Non-pigmented ciliary epithelial cell (primary cell): ENCODE data around the gene ELMO1.

Experiments
- DNase-seq: peaks from one replicate; pipeline ENCODE4 v3.0.0-alpha.2; 2010; ENCODE audit warnings: low read depth

The ELMO1 gene

DNA sequence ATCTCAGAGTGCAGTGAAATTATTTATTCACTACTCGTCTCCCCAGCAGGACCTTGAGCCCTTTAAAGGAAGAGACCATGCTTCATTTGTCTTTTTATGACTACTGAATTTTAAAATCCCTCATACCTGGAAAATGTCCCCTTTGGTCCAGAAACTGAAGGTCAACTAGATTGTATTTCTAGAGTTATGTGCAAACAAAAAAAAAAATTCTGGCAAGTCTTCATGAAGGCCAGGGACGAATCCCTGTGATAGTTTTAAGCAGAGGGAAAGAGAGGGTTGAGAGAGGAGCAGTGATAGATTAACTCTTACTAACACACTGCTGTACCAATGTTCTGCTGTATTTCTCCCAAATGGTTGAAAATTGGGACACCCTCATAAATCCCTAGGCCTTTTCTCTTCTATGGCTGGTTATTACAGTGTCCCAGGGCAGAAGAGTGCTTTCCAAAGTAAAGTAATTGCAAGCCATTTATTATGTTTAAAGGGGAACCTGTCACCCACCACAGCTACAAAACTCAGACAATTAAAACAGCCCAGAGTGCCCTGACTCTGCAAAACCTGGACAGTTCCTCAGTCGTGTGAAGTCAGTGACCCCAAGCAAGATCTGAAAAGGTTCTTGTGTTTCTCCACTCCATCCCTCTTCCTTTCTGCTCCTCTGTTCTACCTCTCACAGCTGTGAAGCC lies 541.6 kb downstream of the ELMO1 start:
- DNase-seq, result no peak

DNA sequence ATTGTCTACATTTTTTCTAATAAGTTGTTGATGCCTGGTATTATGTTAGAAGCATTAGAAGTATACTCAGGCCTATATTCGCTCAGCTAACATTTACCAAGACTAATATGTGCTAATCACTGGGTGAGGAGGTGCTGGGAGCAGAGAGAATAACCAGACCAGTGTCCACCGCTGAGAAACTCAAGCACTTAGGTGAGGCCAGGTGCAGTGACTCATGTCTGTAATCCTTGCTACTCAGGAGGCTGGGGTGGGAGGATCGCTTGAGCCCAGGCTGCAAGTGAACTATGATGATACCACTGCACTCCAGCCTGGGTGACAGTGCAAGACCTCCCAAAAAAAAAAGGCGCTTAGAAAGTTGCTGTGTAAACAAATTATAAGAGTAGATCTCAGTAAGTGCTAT lies 542.2 kb downstream of the ELMO1 start:
- no peak for DNase-seq

DNA sequence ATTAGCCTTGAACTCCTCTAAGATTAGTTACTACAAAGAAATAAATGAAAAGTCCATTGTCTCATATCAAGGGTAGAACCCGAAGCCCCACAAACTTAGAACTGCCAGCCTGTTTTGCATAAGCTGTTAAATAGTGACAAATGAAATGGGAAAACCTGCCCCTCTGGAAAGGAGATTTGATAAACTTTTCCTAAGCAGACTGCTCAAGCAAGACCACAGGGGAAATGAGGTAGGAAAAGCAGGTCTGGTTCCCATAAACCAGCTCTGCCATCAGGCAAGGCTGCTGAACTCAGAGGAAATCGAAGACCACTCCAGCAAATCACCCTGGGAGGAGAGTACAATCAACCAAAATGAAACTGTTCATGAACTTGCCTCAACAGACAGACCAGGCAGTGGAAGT lies 542.8 kb downstream of the ELMO1 start:
- no peak for DNase-seq

DNA sequence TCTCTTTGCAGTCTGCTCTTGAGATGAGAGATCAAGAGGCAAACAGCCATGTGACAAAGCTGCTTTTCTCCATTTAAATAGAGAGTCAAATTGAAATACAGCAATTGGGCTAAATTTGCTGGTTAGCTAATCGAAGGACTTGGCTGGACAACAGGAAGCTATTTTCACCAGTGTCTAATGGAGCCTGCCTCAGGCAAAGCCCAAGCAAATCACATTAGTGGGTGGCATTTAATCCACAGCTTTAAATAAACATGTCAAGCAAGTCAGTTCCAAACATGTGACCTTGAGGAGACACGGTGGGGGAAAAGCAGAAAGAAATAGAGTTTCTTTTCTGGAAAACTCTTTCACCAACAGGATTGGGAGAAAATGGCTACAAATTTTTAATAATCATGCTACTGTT lies 543.9 kb downstream of the ELMO1 start:
- no peak for DNase-seq

DNA sequence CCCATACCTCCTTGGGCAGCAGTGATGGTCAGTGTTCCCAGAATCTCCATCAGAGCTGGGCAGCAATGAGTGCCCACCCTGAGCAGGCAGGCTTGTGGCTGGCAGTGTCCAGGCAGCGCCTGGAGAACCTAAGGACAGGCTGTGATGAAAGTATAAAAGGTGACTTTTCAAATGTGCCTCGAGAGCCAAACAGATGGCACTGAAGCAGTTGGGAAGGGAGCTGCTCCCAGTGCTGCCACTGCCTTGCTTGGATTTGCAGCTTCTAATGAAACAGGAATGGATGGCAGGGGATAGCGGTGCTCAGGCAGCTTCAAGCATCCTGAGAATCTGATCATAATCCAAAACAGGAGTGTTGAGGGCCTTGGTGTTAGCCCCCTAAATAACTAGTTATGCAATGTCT lies 544.6 kb downstream of the ELMO1 start:
- no peak for DNase-seq

DNA sequence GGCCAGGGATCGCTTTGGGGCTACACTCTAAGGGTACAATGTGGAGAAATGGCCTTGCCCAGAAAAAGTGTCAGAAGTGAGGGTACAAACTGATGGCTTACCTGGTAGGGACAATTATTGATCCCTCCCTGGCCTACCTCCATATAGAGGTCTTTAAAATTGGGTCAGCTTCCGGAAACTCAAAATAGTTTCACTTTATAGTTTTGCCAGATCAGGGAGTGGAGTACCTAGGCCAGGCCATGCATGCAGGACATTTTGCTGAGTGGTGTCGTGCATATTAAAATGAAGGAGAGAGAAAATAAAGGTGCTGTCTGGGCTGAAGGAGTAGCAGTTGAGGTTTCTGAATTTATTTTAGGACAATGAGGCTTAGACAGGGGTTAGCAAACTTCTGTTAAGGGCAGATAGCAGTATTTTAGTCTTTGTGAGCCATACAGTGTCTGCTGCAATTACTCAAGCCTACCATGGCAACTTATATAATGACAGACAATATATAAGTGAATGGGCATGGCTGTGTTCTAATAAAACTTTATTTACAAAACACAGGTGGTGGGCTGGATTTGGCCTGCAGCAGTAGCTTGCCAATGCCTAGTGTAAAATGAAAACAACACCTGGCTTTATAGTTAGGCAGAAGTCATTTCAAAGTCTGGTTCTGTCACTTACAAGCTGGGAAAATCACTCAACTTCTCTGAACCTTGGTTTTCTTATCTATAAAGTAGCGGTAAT lies 547.5 kb downstream of the ELMO1 start:
- DNase-seq, result no peak

DNA sequence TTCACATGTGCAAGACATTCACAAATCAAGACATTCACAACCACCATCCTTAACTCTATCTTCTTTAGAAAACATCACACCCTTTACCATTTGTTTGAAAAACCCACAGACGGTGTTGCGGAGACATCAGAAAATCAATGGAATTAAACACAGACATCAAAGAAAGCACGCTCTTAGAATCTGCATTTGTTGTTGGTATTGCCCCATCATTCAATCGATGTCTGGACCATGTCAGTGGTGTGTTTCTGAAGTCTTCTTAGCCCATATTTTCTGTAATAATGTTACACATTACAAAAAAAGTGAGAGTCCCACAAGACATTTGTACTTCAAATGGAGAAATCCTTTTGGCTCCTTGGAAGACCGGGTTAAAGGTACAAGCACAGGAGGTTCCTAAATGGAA lies 550.5 kb downstream of the ELMO1 start:
- no peak for DNase-seq

DNA sequence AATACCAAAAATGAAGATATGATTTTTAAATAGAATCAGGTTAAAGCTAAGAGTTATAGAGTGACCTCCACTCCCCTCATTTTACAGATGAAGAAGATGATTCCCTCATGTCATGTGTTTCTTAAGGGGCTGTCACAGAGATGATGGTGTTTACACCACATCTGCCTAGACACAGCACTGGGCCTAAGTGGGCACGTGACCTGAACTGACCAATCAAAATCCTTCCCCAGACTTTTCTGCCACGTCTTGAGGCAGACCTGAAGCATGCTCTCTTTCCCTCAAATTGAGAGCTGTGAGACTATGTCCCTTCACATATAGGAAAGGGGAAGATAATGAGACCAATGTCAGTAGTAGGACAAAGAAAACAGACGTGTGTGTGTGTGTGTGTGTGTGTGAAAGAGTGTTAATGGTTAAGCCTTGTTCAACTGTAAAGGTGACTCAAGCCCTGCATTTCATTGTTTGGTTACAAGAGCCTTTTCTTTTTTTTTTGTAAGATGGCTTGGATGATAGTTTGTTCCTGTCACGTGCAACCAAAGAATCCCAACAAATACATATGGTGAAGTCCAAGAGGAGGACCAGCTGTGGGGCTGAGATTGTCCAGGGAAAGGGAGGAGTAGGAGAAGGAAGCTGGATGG lies 551.6 kb downstream of the ELMO1 start:
- no peak for DNase-seq

DNA sequence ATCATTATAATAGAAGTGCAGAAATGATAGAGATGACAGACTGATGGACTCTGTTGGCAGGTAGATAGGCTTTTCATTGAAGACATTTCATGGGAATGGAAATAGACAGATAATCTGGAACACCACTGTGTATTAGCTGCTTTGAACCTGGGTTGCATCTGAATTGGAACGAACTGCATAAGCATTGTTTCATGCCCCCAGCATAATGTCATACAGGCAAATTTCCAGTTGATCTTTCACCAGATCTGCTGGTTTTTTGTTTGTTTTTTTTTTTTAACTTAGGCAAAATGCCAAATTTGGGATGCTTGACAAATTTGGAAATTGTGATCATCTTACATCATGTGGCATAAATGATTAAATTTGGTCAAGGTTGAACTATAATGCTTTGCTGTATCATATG lies 552.2 kb downstream of the ELMO1 start:
- no peak for DNase-seq

DNA sequence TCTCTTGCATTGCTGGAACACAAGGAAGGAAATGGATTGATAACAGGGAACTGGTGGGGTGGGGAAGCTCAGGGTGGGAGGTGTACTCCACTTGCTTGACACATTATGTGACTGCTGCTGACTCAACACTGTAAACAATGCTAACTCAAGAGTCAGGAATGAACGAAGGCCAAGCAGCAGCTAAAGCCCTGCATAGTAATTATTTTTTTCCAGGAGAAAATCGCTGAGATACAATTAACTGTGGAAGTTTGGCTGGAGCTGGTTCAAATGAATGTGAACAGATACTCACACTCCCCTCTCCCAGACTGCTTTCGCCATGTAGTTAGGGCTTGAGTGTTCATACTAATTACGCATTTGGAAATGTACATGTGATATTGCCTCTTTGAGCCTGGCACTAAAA lies 553.5 kb downstream of the ELMO1 start:
- no peak for DNase-seq

DNA sequence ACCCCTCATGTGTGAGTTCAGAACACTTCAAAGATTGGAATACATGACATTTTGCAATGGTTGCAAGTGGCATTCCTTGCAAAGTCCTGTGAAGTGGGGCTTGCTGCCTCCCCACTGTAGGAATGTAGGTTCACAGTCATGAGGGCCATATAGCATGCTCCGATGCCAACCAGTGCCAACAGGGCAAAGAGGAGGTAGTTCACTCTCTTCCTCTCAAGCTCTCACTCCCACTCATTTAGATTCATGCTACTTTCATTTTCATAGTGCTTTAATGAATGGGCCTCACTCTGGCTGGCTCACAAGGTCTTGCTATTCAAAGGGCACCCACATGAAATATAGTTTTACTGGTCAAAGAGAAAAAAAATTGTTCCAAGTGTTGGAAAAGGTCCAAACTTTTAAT lies 554.5 kb downstream of the ELMO1 start:
- DNase-seq, result no peak

DNA sequence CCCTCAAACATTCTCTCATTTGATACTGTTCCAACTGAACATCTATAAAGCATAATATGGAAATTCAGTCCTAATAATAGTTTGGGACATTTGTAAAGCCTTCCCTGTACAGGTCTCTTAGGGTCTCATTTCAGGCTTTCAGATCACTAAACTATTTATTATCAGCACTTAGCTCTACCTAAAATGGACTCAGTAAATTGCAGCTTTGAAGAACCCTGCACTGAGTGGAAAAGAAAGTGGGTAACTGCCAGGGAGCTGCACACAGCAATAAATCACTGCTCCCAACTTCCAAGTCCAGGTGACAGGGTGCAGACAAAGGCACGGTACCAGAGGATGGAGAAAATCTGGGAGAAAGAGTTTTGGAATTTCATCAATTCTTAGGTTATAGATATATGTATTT lies 559.5 kb downstream of the ELMO1 start:
- no peak for DNase-seq

DNA sequence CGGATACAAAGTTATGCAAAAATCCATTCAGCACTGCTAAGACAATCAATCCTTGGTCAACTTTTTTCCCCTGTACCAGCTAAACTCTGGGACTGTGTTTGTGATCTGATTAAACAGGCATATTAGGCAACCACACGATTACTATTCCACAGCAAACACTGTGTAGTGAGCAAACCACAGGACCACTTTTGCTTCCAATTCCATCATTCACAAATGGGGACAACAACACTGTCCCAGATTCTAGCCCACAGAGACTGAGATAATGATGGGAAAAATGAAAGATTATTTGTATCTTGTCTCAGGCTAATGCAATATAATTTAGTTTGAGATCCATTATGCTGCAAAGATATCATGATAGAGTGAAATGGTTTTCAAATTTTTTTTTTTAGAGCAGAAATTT lies 560.7 kb downstream of the ELMO1 start:
- DNase-seq, result no peak

DNA sequence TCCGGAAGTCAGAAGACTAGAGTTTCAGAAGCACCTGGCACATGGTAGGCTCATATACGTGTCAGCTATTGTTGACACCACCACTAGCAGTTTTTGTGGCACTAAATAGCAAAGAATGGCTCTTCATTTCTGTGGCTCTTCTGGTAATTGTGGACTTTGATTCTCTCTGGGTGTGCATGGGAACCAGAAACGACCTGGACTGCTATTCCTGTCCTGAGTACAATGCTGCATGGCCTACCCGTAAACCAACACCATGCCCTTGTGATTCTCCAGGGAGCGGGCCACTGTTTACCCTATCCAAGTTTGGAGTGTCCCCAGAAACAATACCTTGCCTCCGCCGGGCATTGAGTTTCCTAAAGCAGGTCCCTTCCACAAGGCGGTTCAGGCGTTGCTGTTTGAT lies 561.4 kb downstream of the ELMO1 start:
- DNase-seq, result no peak

DNA sequence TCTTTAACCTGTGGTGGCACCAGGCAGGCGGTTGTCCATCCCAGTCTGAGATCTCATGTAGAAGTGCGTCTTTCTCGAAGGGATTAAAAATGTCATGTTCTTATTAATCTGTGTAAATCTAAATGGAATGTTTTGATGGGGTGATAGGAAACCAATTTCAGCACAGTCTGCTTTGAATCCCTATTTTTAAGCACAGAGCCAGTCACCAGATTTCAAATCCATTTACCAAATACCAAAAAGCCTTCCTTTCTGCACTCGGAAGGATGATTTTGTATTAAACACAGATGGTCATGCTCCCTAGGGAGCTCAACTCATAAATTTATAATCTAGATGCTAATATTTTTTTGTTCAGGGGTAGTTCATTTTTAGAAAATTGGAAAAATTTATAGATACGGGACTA lies 563.8 kb downstream of the ELMO1 start:
- DNase-seq, result no peak

DNA sequence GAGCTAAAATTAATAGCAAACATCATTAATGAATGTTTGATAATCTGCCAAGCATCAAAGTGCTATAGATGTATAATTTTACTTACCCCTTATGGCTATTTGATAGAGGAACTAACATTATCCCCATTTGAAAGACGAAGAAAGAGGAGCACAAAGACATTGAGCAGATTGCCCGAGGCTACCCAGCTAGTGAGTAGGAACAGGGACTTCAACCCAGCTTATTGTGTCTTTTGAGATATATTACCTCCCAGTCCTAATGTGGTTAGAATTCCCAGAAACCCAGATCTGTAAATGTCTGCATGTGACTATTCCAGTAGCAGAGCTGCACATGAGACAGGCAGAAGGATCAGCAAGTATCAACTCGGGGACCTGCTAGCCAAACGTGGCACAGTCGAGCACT lies 564.3 kb downstream of the ELMO1 start:
- DNase-seq, result no peak

DNA sequence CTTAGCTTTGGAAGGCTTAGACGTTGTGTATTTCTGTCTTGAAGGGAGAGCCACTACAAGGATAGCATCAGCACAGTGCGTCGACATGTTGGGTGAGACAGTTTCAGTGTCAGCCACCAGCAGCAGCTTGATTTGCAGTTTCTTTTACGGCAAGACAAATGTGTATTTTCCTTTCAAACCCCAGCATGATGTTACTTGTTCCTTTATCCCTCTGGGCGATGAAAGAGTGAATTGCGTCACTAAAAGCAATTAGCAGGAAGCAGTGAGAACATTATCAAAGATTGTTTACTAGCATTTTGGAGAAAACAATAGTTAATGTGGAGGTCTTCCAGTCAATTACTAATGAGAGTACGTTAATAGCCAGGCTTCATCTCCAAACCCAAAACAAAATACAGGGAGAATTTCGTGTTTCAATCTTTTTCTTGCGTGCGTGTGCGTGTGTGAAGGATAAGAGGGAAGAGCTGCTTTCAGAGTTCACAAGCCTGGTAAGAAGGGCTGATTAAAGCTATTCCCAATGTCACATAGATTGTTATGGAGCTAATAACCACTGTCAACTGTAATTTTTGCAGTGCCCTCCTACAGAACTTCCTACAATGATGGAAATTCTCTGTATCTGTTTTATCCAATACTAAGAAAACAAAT lies 567.3 kb downstream of the ELMO1 start:
- DNase-seq, result no peak

DNA sequence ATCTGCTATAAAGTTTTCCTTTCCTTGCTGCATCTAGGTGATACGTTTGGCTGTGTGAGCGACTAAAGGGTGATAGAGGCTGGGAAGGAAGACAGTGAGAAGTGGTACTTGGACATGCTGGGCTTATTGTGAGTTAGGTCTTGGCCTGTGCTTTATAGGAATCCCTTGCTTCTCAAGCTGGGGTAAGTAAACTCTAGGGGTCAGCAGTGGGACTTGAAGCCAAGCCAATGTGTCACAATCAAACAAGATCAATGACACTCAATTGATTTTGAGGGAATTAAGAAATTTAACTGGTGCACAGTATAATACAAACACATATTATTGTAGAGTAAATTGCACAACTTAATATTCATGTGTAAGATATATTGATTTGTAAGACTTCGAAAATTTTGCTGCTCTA lies 568.6 kb downstream of the ELMO1 start:
- no peak for DNase-seq

DNA sequence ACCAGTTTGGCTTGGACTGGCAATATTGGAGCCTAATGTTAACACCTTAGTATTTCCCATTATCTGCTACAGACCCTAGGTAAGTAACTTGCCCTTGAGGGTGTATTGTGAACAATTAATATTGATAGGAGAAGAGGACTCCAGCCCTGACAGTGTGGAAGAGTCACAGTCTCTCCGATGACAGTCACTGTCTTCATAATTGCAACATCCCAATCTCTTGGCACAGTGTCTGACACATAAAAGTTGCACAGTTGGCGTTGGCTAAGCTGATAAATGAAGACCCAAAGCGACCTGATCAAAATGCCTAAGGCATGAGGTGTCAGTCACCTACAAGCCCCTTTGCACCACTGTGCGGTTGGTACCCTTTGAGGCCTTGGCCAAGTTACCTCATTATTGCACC lies 569.6 kb downstream of the ELMO1 start:
- no peak for DNase-seq

DNA sequence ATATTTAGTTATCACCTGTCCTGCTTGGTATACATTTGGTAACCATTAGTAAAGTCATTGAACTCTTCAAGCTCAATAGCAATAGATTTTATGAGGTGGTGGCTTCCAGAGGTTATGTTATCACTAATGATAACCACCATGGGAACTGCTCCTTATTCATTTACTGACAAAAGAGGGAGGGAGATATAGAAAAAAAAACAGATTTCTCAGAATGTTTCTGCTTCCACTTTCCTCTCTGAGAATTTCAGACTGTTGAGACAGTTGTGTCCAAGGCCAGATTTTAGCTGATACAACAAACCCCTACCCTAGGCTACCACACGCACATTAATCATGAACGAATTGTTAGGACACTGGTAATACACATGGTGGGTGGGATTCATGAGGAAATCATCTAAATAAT lies 570.4 kb downstream of the ELMO1 start:
- DNase-seq, result no peak

DNA sequence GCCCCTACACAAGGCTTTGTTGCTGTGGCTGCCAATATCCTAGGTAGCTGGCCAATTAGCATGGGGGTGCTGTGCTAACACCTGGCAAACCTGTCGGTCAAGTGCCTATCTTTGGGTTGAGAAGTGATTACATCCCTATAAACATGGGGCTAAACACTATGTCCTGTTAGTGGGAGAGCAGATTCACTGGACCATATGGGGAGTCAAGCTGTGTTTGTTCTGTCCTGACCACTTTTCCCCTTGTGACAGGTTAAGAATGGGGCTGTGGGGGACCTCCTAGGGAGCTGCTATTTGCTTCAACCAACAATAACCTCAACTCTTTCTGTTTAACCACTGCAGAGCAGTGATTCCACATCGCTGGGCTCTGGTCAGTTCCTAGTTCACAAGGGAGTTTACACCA lies 572.9 kb downstream of the ELMO1 start:
- no peak for DNase-seq

DNA sequence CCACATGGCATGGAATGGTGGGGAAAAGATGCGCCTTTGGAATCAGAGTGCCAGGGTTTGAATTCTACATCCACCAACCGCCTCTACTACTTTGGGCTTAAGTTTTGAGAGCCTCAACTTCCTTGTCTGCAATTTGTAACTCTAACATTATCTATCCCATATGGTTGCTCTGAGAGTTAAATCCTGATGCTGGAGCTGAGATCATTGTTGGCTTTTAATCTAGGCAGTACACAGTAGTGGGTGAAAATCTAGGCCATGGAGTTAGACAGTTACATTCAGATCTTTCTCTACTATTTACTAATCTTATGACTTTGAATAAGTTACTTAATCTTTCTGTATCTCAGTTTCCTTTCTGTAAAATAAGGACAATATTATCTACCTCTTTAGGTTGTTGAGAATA lies 574.6 kb downstream of the ELMO1 start:
- no peak for DNase-seq

DNA sequence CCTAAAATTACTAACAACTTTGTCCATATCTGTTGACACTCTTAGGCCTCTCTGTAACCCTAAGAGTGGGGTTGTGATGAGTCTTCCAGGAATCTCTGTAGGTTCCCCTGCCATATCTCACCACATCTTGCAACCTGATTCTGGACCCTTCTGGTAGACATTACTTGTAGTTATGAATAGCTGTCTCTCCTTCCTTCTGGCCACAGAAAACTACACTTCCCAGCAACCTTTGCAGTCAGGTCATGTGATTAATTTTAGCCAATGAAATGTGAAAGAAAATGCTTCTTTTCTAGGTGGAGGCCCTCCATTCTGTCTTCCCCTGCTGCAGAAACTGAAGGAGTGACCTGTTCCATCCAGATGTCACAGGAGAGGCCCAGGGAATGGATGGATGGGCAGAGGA lies 576.8 kb downstream of the ELMO1 start:
- no peak for DNase-seq
